HG02981 (cell line): ENCODE measurements around the gene NMD3.

Experiments
- ATAC-seq: cut with Tn5 transposase; IDR thresholded peaks from one replicate; pipeline ENCODE4 v1.9.1; 2021; ENCODE audit warnings: mild to moderate bottlenecking, moderate library complexity; ENCODE audit not compliant: unreplicated experiment

Gene NMD3

DNA sequence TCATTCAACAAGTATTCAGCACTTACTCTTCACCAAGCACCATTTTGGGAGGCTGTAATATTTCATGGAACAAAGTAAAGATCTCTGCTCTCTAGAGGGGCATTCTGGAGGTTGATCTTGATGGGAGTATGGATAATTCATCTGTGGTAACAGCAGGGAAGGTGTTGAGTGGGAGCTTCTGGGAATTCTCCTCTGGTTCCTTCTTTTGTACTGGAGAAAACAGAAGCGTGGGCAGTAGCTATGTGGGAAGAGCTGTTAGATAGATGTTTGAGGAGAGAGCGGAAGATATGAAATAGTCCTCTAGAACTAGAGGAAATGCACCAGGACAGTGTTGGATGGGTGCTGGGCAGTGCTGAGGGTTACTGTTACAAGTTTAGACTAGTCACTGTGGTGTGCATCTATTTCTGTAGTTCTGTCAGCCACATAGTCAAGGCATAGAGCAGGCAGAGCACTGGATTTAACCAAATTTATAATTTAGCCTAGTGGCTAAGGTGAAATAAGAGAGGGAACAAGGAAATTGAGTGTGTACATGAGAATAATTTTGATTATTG lies 9.6 kb downstream of the NMD3 start:
- ATAC-seq: no peak

GRCh38 chr3:161231861-161232260 lies 10.8 kb downstream of the NMD3 start:
- no peak for ATAC-seq

- ATAC-seq: no peak
Observed at GRCh38 chr3:161233557-161233956, 12.4 kb downstream of the NMD3 start.

DNA sequence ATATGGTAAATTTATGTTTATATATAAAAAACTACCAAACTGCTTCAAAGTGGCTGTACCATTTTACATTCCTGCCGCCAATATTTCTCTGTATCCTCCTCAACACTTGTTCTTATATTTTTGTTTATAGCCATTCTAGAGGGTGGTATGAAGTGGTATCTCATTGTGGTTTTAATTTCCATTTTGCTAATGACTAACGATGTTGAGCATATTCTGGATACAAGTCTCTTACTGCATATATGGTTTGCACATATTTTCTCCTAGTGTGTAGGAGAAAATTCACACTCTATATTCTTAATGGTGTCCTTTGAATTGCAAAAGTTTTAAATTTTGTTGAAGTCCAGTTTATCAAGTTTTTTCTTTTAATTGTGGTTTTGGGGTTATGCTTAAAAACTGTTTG lies 15.1 kb downstream of the NMD3 start:
- no peak for ATAC-seq

DNA sequence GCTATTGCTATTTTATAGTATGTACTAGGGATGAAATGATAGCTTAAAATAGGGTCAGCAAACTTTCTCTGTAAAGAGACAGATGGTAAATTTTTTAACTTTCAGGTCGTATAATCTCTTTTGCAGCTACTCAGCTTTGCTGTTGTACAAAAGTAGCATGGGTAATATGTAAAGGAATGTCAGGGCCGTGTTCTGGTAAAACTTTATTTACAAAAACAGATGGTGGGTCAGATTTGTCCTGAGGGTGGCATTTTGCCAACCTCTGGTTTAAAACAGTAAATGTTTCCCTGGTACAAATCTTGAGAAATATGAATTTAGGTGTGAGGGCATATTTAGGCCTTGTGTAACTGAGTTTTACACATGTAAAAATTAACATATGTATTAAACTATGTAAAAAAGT lies 18.6 kb downstream of the NMD3 start:
- no peak for ATAC-seq

DNA sequence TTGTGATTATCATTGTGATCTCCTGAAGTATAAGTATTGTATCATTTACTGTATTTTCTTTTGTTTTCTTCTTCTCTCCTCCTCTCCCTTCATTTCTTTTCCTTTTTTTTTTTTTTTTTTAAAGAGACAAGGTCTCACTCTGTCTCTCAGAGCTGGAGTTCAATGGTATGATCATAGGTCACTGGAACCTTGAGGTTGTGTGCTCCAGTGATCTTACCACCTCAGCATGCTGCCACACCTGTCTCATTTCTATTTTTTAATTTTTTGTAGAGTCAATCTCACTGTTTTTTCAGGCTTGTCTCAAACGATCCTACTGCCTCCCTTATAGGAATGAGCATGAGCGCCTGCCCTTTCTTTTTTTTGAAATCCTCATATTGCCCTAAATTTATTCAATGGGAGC lies 23.4 kb downstream of the NMD3 start:
- no peak for ATAC-seq

- ATAC-seq: no peak
Observed at GRCh38 chr3:161247049-161247448, 25.9 kb downstream of the NMD3 start.

DNA sequence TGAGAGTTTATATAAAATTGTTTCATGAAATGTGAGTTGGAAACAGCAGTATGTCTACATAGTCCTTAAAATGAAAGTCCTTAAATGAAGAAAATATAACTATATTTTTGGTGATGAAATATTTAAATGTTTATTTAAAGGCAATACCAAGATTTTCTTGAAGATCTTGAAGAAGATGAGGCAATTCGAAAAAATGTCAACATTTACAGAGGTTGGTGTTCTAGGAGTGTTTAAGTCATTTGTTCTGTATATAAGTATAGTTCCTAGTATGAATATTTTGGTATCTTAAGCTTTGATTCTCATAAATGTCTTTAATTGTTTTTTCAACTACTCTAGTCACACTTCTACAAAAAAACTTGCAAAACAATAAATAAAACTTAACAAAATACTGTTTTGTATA lies 29.0 kb downstream of the NMD3 start:
- ATAC-seq: no peak

GRCh38 chr3:161251716-161252115 lies 30.6 kb downstream of the NMD3 start:
- ATAC-seq: no peak

GRCh38 chr3:161252143-161252542 lies 31.0 kb downstream of the NMD3 start:
- no peak for ATAC-seq

GRCh38 chr3:161253711-161254110 lies 32.6 kb downstream of the NMD3 start:
- no peak for ATAC-seq

- no peak for ATAC-seq
Observed at GRCh38 chr3:161254861-161255260, 33.8 kb downstream of the NMD3 start.

GRCh38 chr3:161263057-161263456 lies 41.9 kb downstream of the NMD3 start:
- ATAC-seq: no peak

DNA sequence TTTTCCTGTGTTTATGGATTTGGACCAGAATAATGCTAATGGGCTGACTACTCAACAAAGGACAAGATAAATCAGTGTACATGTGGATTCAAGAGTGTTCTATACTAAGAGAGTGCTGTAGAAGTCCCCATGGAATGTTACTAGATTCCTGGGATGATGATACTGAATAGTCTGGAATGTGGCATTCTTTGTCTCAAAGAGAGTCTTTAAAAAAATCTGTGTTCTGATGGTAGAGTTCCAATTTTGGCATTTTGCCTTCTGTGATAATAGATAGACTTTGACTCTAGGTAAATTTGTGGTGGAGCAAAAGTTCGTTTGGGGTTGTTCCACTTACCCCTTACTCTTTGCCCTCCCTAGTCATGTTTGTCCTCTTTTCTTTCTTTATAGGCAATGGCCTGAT lies 43.7 kb downstream of the NMD3 start:
- ATAC-seq: no peak

DNA sequence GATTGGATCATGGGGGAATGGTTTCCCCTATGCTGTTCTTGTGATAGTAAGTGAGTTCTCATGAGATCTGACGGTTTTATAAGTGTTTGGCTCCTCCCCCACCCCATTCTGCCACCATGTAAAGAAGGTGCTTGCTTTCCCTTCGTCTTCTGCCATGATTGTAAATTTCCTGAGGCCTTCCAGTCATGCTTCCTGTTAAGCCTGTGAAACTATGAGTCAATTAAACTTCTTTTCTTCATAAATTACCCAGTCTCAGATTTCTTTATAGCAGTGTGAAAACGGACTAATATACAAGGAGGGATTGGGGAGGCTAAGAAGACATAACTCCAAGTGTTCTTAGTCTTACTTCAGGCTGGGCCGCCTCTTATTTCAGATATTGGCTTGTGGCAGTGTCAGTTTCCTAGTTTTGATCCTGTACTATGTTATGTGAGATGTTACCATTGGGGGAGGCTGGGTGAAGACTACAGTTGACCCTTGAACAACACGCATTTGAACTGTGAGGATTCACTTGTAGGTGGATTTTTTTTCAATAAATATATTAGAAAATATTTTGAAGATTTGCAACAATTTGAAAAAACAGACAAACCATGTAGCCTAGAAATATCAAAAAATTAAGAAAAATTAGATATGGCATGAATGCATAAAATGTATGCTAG lies 44.9 kb downstream of the NMD3 start:
- no peak for ATAC-seq

DNA sequence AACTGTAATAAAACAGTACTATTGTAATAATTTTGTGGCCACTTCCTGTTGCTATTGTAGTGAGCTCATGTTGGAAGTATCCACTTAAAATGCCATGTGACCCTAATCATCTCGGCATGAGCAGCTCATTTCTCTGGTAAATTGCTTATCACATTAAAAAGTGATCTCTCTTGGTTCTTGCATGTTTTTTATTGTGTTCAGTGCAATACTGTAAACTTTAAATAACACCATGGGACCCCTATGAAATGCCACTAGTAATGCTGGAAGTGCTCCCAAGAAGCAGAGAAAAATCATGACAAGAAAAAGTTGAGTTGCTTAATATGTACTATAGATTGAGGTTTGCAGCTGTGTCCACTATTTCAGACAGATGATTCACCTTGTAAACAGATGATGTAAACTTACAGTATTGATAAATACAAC lies 45.6 kb downstream of the NMD3 start:
- ATAC-seq: no peak

- no peak for ATAC-seq
Observed at GRCh38 chr3:161267646-161268045, 46.5 kb downstream of the NMD3 start.

GRCh38 chr3:161268601-161269000 lies 47.5 kb downstream of the NMD3 start:
- ATAC-seq: no peak

GRCh38 chr3:161270991-161271390 lies 49.9 kb downstream of the NMD3 start:
- ATAC-seq: no peak

DNA sequence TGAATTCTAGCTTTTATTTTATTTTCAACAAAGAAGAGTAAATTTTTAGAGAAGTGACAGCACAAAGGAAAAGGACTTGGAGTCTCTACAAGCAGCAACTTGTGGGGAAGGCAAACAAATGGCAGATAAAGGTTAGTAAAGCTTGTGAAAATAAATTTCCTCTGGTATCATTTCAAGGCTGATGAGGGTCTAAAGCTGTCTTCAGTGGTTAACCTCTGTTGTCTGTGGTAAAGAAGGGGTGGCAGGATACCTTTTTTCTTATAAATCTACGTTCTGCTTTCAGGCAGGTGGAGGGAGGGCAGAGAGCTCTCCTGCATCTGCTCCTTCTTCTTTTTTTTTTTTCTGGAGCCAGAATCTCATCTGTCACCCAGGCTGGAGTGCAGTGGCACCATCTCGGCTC lies 50.5 kb downstream of the NMD3 start:
- no peak for ATAC-seq

DNA sequence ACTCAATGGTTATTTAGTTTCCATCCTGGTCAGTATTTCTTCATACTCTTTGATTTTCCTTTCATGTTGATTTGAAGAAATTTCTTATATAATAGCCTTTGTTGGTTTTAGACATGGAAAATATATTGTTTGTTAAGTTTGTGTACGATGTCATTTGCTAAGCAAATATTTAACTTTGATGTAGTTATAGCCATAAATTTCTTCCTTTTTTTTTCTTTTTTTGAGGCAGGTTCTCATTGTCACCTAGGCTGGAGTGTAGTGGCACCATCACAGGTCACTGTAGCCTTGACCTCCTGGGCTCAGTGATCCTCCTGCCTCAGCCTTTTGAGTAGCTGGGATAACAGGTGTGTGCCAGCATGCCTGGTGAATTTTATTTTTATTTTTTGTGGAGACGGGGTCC lies 51.4 kb downstream of the NMD3 start:
- no peak for ATAC-seq

DNA sequence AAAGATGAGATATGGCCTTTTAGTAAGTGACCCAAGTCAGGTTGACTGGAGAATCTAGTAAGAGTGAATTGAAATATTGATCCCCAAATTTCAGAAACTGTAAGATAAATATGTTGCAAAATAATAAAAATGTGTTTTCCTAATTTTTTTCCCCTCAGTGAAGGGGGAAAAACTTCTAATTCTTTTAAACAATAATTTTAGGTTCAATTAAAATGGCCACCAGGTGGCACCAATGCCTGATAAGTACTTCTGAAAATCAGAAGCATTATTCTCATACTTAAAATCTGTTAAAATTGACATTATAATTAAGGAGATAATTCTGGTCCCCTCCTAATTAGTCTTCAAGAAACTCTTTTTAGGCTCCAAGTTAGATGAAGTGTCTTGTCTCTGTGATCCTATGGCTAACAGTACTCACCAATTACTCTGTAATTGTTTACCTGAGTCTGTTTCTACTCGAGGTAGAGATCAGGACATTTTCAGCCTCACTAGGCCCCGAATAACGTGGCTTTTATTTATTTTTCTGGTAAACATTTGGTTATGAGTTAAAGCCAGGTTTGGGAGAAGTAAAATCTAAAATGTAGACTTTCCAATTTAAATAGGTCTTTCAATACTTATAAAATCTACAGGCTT lies 52.6 kb downstream of the NMD3 start:
- ATAC-seq: no peak
